Measurements from ENCODE around the gene HOXC5. TPM values are rescaled to one million over a fixed set of nuclear protein-coding genes. Genes with fewer than 3 reads are reported as not detected.

Gene HOXC5
- total RNA-seq, 1 experiment from 2014 or later = 0.61 TPM

DNA sequence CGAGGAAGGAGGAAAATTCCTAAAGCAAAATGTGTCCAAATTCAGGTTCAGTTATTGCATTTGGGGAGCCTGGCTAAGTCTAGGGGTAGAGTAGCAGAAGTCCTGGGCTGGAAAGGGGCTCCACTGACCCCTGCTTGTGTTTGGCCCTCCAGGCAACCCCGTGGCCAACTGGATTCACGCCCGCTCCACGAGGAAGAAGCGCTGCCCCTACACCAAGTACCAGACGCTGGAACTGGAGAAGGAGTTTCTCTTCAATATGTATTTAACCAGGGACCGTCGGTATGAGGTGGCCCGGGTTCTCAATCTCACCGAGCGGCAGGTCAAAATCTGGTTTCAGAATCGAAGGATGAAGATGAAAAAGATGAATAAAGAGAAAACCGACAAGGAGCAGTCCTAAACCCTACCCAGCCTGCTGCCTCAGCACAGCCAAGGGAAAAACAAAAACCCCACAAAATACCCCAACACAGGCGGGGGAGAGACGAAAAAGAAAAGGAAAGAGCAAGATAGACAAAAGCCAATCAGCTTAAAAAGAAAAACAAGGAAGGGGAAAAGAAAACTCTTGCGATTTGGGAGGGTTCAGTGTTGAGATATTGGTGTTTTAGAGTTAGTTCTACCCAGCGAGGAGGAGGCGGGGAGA, 30.5 kb upstream of the HOXC5 start:
- Histone ChIP-seq H3K79me2 (ENCODE audit: low read depth) (no peaks in the 10 kb centered on the region), H2AFZ (no peak overlapping the region), H3K4me1 (replicated peaks; ENCODE audit: insufficient read depth) (no peaks in the 10 kb centered on the region), H3K4me2 (no peak overlapping the region), H3K9me2 (ENCODE audit: insufficient read depth) (no peaks in the 10 kb centered on the region), H3F3A (ENCODE audit: insufficient read depth, low read depth) (peaks cover 4% of the 10 kb centered on the region; the same call in 1 of the 2 replicates), H3K27ac (no peak overlapping the region), H3K9me3 (ENCODE audit: insufficient read depth, low read depth) (no peaks in the 10 kb centered on the region), H3K4me3 (no peak overlapping the region), H4K20me1 (ENCODE audit: insufficient read depth) (no peaks in the 10 kb centered on the region), H3K36me3 (ENCODE audit: low read depth) (no peaks in the 10 kb centered on the region), H3K27me3 (ENCODE audit: insufficient read depth, low read depth) (no peaks in the 10 kb centered on the region)
- TF ChIP-seq EZH2 (IDR thresholded peaks at IDR 0.05; ENCODE audit: low read depth) = no peak
- TF ChIP-seq, protein P1, sequence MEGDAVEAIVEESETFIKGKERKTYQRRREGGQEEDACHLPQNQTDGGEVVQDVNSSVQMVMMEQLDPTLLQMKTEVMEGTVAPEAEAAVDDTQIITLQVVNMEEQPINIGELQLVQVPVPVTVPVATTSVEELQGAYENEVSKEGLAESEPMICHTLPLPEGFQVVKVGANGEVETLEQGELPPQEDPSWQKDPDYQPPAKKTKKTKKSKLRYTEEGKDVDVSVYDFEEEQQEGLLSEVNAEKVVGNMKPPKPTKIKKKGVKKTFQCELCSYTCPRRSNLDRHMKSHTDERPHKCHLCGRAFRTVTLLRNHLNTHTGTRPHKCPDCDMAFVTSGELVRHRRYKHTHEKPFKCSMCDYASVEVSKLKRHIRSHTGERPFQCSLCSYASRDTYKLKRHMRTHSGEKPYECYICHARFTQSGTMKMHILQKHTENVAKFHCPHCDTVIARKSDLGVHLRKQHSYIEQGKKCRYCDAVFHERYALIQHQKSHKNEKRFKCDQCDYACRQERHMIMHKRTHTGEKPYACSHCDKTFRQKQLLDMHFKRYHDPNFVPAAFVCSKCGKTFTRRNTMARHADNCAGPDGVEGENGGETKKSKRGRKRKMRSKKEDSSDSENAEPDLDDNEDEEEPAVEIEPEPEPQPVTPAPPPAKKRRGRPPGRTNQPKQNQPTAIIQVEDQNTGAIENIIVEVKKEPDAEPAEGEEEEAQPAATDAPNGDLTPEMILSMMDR (conservative IDR thresholded peaks at IDR 0.05) = no peak
- CTCF ChIA-PET = interaction anchor here (0.6 kb wide), 1 partner anchor 12 kb away, joined by 3 read pairs; no protein-coding TSS in a partner anchor
- BruUV-seq (replicated peaks) = no TSS peak
- no peak for DNase-seq
- intact Hi-C loops (cut with micrococcal nuclease; ENCODE audit: unreplicated experiment) = no loop called here
- POLR2A ChIA-PET (ENCODE audit: unreplicated experiment) = no interaction called here

DNA sequence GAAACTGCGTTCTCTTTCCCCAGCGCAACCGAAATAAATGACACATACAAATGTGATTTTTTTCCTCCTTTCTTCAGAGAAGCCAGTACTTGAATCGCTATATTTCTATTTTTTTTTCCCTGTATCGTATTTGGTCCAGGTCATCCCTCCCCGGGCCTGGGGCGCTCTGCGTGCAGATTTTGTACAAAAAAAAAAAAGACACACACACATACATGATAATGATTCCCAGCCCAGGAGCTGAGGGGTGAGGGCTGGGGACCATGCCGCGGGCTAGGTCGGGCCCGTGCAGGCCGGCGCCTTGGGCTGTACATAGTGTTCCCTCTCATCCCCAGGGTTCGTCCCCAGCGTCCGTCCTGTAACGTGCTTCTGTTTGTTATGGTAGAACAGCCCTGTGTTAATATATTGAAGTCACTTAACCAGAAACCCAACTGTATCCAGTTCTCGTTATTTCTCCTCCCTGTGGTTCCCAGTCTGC, 29.9 kb upstream of the HOXC5 start:
- H3K27ac ChIP-seq = no peak overlapping the region
- no TSS peak for BruUV-seq (replicated peaks)
- intact Hi-C loops (cut with micrococcal nuclease; ENCODE audit: unreplicated experiment) = no loop called here
- no peak overlapping the region for H3K4me2 ChIP-seq
- no peaks in the 10 kb centered on the region for H3K79me2 ChIP-seq (ENCODE audit: low read depth)
- DNase-seq = no peak
- no peak overlapping the region for H3K4me3 ChIP-seq
- H4K20me1 ChIP-seq (ENCODE audit: insufficient read depth) = no peaks in the 10 kb centered on the region
- TF ChIP-seq, protein P1 (conservative IDR thresholded peaks at IDR 0.05) = no peak
- TF ChIP-seq EZH2 (IDR thresholded peaks at IDR 0.05; ENCODE audit: low read depth) = no peak
- no peaks in the 10 kb centered on the region for H3K4me1 ChIP-seq (replicated peaks; ENCODE audit: insufficient read depth)
- no peaks in the 10 kb centered on the region for H3K27me3 ChIP-seq (ENCODE audit: insufficient read depth, low read depth)
- POLR2A ChIA-PET (ENCODE audit: unreplicated experiment) = no interaction called here
- H3K9me3 ChIP-seq (ENCODE audit: insufficient read depth, low read depth) = no peaks in the 10 kb centered on the region
- CTCF ChIA-PET = no interaction called here
- no peaks in the 10 kb centered on the region for H3K9me2 ChIP-seq (ENCODE audit: insufficient read depth)
- peaks cover 4% of the 10 kb centered on the region; the same call in 1 of the 2 replicates for H3F3A ChIP-seq (ENCODE audit: insufficient read depth, low read depth)
- no peak overlapping the region for H2AFZ ChIP-seq
- H3K36me3 ChIP-seq (ENCODE audit: low read depth) = no peaks in the 10 kb centered on the region

DNA sequence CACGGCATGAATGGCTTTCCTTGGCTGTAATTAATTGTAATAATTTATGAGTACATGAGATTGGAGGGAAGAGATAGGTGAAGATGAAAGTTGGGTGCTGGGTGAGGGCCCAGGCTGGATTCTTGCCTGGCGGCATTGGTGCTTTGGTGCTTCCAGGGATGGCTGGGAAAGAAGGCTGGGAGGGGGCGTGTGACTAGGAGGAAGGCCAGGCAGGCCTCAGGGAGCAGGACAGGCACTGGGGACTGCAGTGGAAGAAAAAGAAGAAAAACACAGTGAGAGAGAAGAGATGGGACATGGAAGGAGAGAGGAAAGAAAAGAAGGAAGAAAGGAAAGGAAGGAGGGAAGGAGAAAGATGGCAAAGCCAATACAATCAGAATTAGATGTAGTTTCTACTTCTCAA, 29.2 kb upstream of the HOXC5 start:
- Histone ChIP-seq H3K27me3 (ENCODE audit: insufficient read depth, low read depth) (no peaks in the 10 kb centered on the region), H3K4me2 (no peak overlapping the region), H3K36me3 (ENCODE audit: low read depth) (no peaks in the 10 kb centered on the region), H3F3A (ENCODE audit: insufficient read depth, low read depth) (peaks cover 3% of the 10 kb centered on the region; the same call in 1 of the 2 replicates), H3K4me1 (replicated peaks; ENCODE audit: insufficient read depth) (no peaks in the 10 kb centered on the region), H4K20me1 (ENCODE audit: insufficient read depth) (no peaks in the 10 kb centered on the region), H3K9me3 (ENCODE audit: insufficient read depth, low read depth) (no peaks in the 10 kb centered on the region), H3K4me3 (no peak overlapping the region), H3K79me2 (ENCODE audit: low read depth) (no peaks in the 10 kb centered on the region), H3K9me2 (ENCODE audit: insufficient read depth) (no peaks in the 10 kb centered on the region), H3K27ac (no peak overlapping the region), H2AFZ (no peak overlapping the region)
- CTCF ChIA-PET = no interaction called here
- BruUV-seq (replicated peaks) = no TSS peak
- POLR2A ChIA-PET (ENCODE audit: unreplicated experiment) = no interaction called here
- no peak for TF ChIP-seq EZH2 (IDR thresholded peaks at IDR 0.05; ENCODE audit: low read depth)
- TF ChIP-seq, protein P1 (conservative IDR thresholded peaks at IDR 0.05) = no peak
- intact Hi-C loops (cut with micrococcal nuclease; ENCODE audit: unreplicated experiment) = no loop called here
- DNase-seq = no peak
